GM21737 (cell line): ENCODE data around the gene SAMD4B.

ENCODE experiments used
- ATAC-seq: cut with Tn5 transposase; IDR thresholded peaks from one replicate; pipeline ENCODE4 v1.9.1; 2021; ENCODE audit warnings: mild to moderate bottlenecking, moderate library complexity; ENCODE audit not compliant: unreplicated experiment

SAMD4B gene

GRCh38 chr19:39422020-39422419 is 79.8 kb downstream of the SAMD4B start:
- ATAC-seq = no peak

- ATAC-seq = no peak
Measured at GRCh38 chr19:39423258-39424086, 81.3 kb downstream of the SAMD4B start.

- ATAC-seq = no peak
Measured at GRCh38 chr19:39424934-39425333, 82.7 kb downstream of the SAMD4B start.

- no peak for ATAC-seq
Measured at GRCh38 chr19:39425744-39426143, 83.5 kb downstream of the SAMD4B start.

- ATAC-seq = no peak
Measured at GRCh38 chr19:39426170-39426569, 83.9 kb downstream of the SAMD4B start.

GRCh38 chr19:39427707-39428106 is 85.5 kb downstream of the SAMD4B start:
- no peak for ATAC-seq

GRCh38 chr19:39428283-39429112 is 86.3 kb downstream of the SAMD4B start:
- ATAC-seq = no peak

- ATAC-seq = no peak
Measured at GRCh38 chr19:39430675-39431593, 88.7 kb downstream of the SAMD4B start.

- ATAC-seq = no peak
Measured at GRCh38 chr19:39432677-39433025, 90.4 kb downstream of the SAMD4B start.

- ATAC-seq = no peak
Measured at GRCh38 chr19:39433480-39434079, 91.4 kb downstream of the SAMD4B start.

GRCh38 chr19:39434123-39435076 is 92.2 kb downstream of the SAMD4B start:
- ATAC-seq = no peak
